SK-N-SH treated with all-trans-retinoic acid at 6 μM for 48 hours (cell line): ENCODE data around the gene PRM3.
A peak's percentile ranks its signal among the peaks of the same experiment; 100 is the strongest.

Experiments
- ATAC-seq: fragments of 200-7000 bp; cut with Tn5 transposase; 3 replicates; pipeline ENCODE4 v1.9.1; 2020; ENCODE audit warnings: mild to moderate bottlenecking, moderate library complexity
- BACH2 ChIP-seq: fragments of 250-450 bp; sonication (Bioruptor Pico); IDR thresholded peaks from 2 replicates; pipeline ENCODE4 v1.9.0; 2021; ENCODE audit warnings: mild to moderate bottlenecking, borderline replicate concordance
- CREB5 ChIP-seq: fragments of 250-450 bp; sonication (Bioruptor Pico); IDR thresholded peaks from 2 replicates; pipeline ENCODE4 v1.5.1; 2020; ENCODE audit warnings: low read depth, mild to moderate bottlenecking, moderate library complexity
- CSRNP3 ChIP-seq: fragments of 250-450 bp; sonication (Bioruptor Pico); IDR thresholded peaks from 2 replicates; pipeline ENCODE4 v1.5.1; 2021; ENCODE audit warnings: mild to moderate bottlenecking, moderate library complexity
- GLIS3 ChIP-seq: fragments of 250-450 bp; sonication (Bioruptor Pico); IDR thresholded peaks from 2 replicates; pipeline ENCODE4 v1.5.0; 2020; ENCODE audit warnings: mild to moderate bottlenecking, moderate library complexity
- ISL1 ChIP-seq: fragments of 250-450 bp; sonication (Bioruptor Pico); IDR thresholded peaks from 2 replicates; pipeline ENCODE4 v2.1.2; 2022; ENCODE audit warnings: mild to moderate bottlenecking, moderate library complexity
- OSR1 ChIP-seq: fragments of 250-450 bp; sonication (Bioruptor Pico); IDR thresholded peaks from 2 replicates; pipeline ENCODE4 v1.8.0; 2022; ENCODE audit warnings: moderate library complexity, mild to moderate bottlenecking, inconsistent platforms
- PATZ1 ChIP-seq: fragments of 250-450 bp; sonication (Bioruptor Pico); IDR thresholded peaks from 2 replicates; pipeline ENCODE4 v1.8.0; 2020; ENCODE audit warnings: mild to moderate bottlenecking, moderate library complexity, borderline replicate concordance
- POU6F1 ChIP-seq: fragments of 250-450 bp; sonication (Bioruptor Pico); IDR thresholded peaks from 2 replicates; pipeline ENCODE4 v1.8.0; 2021; ENCODE audit warnings: low read depth, mild to moderate bottlenecking, moderate library complexity, borderline replicate concordance
- RARB ChIP-seq: fragments of 250-450 bp; sonication (Bioruptor Pico); IDR thresholded peaks from 2 replicates; pipeline ENCODE4 v1.8.0; 2021; ENCODE audit warnings: mild to moderate bottlenecking, moderate library complexity
- SNAI2 ChIP-seq: fragments of 250-450 bp; sonication (Bioruptor Pico); IDR thresholded peaks from 2 replicates; pipeline ENCODE4 v1.5.0; 2020; ENCODE audit warnings: mild to moderate bottlenecking, moderate library complexity
- TCF4 ChIP-seq: fragments of 250-450 bp; sonication (Bioruptor Pico); IDR thresholded peaks from 2 replicates; pipeline ENCODE4 v1.8.0; 2021; ENCODE audit warnings: mild to moderate bottlenecking, moderate library complexity, borderline replicate concordance
- TOX ChIP-seq: fragments of 250-450 bp; sonication (Bioruptor Pico); IDR thresholded peaks from 2 replicates; pipeline ENCODE4 v1.8.0; 2021; ENCODE audit warnings: mild to moderate bottlenecking, moderate library complexity, borderline replicate concordance
- TSHZ2 ChIP-seq: fragments of 250-450 bp; sonication (Bioruptor Pico); IDR thresholded peaks from 2 replicates; pipeline ENCODE4 v1.5.0; 2020; ENCODE audit warnings: mild to moderate bottlenecking, moderate library complexity
- ZC3H10 ChIP-seq: fragments of 250-450 bp; sonication (Bioruptor Pico); IDR thresholded peaks from 2 replicates; pipeline ENCODE4 v1.5.1; 2021; ENCODE audit warnings: mild to moderate bottlenecking, moderate library complexity
- ZFP3 ChIP-seq: fragments of 250-450 bp; sonication (Bioruptor Pico); IDR thresholded peaks from 2 replicates; pipeline ENCODE4 v1.5.0; 2020; ENCODE audit warnings: mild to moderate bottlenecking, moderate library complexity
- ZFP30 ChIP-seq: fragments of 450-650 bp; formaldehyde crosslinking; IDR thresholded peaks from 2 replicates; pipeline ENCODE4 v1.5.0; 2022; ENCODE audit warnings: mild to moderate bottlenecking, moderate library complexity
- ZNF565 ChIP-seq: fragments of 450-650 bp; formaldehyde crosslinking; conservative IDR thresholded peaks from 2 replicates; pipeline ENCODE4 v1.5.0; 2020; ENCODE audit warnings: low read depth, mild to moderate bottlenecking, moderate library complexity
- ZNF70 ChIP-seq: fragments of 450-650 bp; formaldehyde crosslinking; IDR thresholded peaks from 2 replicates; pipeline ENCODE4 v1.5.0; 2020; ENCODE audit warnings: mild to moderate bottlenecking, moderate library complexity
- ZNF8 ChIP-seq: fragments of 450-650 bp; formaldehyde crosslinking; IDR thresholded peaks from 2 replicates; pipeline ENCODE4 v1.5.0; 2020; ENCODE audit warnings: mild to moderate bottlenecking, moderate library complexity

Gene PRM3

GRCh38 chr16:11315510-11315909 lies 42.1 kb upstream of the PRM3 start:
- ATAC-seq, result no peak
- no peak for TF ChIP-seq CSRNP3 (CRISPR knock-in tag)
- no peak for TF ChIP-seq POU6F1 (CRISPR knock-in tag)
- TF ChIP-seq SNAI2 (CRISPR knock-in tag), result no peak

GRCh38 chr16:11314309-11314894 lies 41.0 kb upstream of the PRM3 start:
- no peak for ATAC-seq
- no peak for TF ChIP-seq ZFP3 (CRISPR knock-in tag)
- TF ChIP-seq, all 23 proteins: peak for 0

GRCh38 chr16:11313493-11314308 lies 40.3 kb upstream of the PRM3 start:
- no peak for ATAC-seq
- TF ChIP-seq TOX (CRISPR knock-in tag) (no peak), POU6F1 (CRISPR knock-in tag) (no peak)

- peak; percentile 76 for ATAC-seq
- no peak for TF ChIP-seq ZNF70
- no peak for TF ChIP-seq ZC3H10
- no peak for TF ChIP-seq ZNF565 (CRISPR knock-in tag)
- TF ChIP-seq GLIS3 (CRISPR knock-in tag), result no peak
- no peak for TF ChIP-seq CREB5
- no peak for TF ChIP-seq TOX (CRISPR knock-in tag)
- no peak for TF ChIP-seq BACH2 (CRISPR knock-in tag)
Measured at GRCh38 chr16:11312718-11313492, 39.5 kb upstream of the PRM3 start.

- ATAC-seq, result no peak
- TF ChIP-seq RARB (CRISPR knock-in tag), result no peak
- TF ChIP-seq ZFP30 (CRISPR knock-in tag), result no peak
- no peak for TF ChIP-seq ZNF8 (CRISPR knock-in tag)
Measured at GRCh38 chr16:11310997-11311561, 37.6 kb upstream of the PRM3 start.

GRCh38 chr16:11310634-11310977 lies 37.2 kb upstream of the PRM3 start:
- ATAC-seq, result no peak
- TF ChIP-seq PATZ1 (CRISPR knock-in tag), result no peak
- TF ChIP-seq TCF4 (CRISPR knock-in tag), result no peak
- no peak for TF ChIP-seq ZC3H10
- no peak for TF ChIP-seq OSR1 (CRISPR knock-in tag)
- no peak for TF ChIP-seq ZNF70
- no peak for TF ChIP-seq ZFP3 (CRISPR knock-in tag)
- no peak for TF ChIP-seq ISL1 (CRISPR knock-in tag)
- no peak for TF ChIP-seq GLIS3 (CRISPR knock-in tag)
- no peak for TF ChIP-seq TOX (CRISPR knock-in tag)
- no peak for TF ChIP-seq BACH2 (CRISPR knock-in tag)
- TF ChIP-seq ZNF8 (CRISPR knock-in tag), result no peak
- TF ChIP-seq ZFP30 (CRISPR knock-in tag), result no peak
- TF ChIP-seq TSHZ2 (CRISPR knock-in tag), result no peak
- TF ChIP-seq ZNF565 (CRISPR knock-in tag), result no peak
